Activated T-helper 9 cell treated with anti-CD3 and anti-CD28 coated beads, Interleukin-2, amount 50 U/mL, for 16 hours (primary cell): ENCODE results near the gene PDGFRA.

Experiments used
- DNase-seq: peaks from one replicate; pipeline ENCODE4 v3.0.0-alpha.2; 2020; ENCODE audit warnings: low read depth

PDGFRA gene

DNA sequence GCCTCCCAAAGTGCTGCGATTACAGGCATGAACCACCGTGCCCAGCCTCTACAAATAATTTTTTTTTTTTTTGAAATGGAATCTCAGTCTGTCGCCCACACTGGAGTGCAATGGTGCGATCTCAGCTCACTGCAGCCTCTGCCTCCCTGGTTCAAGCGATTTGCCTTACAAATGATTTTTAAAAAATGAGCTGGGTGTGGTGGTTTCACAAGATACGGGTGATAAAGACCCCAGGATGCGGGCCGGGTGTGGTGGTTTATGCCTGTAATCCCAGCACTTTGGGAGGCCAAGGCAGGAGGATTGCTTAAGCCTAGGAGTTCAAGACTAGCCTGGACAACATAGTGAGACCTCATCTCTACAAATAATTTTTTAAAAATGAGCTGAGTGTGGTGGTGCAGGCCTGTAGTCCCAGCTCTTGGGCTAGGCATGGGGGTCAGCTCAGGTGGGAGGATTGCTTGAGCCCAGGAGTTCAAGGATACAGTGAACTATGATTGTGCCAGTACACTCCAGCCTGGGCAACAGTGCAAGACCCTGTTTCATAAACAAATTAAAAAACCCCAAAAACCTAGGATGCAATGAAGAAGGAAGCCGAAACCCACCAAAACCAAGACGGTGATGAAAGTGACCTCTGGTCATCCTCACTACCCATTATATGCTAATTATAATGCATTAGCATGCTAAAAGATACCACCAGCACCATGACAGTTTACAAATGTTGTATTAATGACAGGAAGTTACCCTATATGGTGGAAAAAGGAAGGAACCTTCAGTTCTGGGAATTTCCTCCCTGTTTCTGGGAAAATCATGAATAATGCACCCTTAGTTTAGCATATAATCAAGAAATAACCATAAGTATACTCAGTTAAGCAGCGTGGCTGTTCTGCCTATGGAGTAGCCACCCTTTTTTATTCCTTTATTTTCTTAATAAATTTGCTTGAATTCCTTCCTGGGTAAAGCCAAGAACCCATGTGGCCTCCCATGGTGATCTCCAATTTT is 27.7 kb downstream of the PDGFRA start:
- no peak for DNase-seq

DNA sequence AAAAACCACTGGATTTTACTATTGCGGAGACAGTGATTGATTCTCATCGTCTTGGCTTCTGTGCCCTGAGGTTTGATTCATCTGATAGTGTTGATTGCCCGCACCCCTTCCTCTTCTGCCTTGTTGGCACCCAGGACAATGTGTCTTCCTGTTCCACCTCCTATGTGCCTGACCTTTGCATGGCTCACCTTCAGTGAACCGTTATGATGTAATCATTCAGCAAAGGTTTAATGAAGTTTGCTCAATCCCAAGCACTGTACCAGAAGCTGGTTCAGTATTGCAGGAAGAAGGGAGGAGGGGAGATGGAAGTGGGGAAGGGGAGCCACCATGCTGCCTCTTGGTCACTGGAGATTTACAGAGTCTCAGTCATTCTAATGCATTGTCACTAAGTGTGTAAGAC is 36.3 kb downstream of the PDGFRA start:
- DNase-seq = no peak

DNA sequence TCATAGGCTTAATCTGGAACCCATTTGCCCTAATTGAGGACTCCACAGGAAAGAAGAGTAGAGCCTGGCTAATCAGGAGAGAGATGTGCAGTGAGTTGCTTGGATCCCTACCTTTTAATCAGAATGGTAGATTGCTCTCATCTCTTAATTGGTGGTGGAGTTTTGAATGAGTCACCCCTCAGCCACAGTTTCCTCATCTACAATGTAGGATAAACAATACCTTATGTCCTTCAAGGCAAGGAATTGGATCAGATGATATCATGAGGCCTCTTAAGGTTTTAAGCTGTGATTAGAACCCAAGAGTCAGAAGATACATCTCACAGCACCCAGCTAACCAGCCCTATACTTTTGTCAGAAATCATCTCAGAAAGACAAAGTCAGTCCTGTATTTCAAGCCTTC is 39.1 kb downstream of the PDGFRA start:
- no peak for DNase-seq

- DNase-seq = no peak
Measured at GRCh38 chr4:54271464-54271863, 42.4 kb downstream of the PDGFRA start.

GRCh38 chr4:54272051-54272450 is 43.0 kb downstream of the PDGFRA start:
- DNase-seq = no peak

GRCh38 chr4:54274264-54274663 is 45.2 kb downstream of the PDGFRA start:
- no peak for DNase-seq

DNA sequence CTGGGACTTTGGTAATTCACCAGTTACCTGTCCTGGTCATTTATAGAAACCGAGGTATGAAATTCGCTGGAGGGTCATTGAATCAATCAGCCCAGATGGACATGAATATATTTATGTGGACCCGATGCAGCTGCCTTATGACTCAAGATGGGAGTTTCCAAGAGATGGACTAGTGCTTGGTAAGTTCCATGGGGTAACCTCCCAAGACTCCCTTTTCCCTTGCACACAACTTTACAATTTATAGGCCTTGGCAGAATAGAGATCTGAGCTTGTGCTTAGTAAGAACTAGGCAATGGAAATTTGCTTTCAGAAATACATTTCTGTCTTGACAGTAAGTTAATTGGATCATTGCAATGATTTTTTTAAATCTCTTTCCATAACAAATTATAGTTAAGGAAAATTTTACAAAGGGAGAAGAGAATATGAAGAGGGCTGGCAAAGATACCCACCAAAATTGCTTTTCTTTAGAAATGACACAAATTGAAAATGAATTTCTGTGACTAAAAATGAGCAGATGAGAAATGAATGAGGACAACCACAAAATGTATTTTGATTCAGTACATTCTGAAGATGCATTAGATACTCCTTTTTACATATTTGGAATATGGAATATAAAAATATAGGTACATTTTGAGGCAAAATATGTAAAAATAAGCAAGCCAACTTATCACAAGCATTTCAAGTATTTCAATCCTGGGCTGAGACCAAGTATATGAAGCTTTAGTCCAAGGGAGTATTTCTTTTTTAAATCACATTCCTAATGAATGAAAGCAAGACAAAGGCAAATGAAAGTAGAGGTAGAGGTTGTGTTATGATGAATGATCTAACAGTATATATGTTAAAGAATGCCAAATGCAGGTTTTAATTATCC is 45.9 kb downstream of the PDGFRA start:
- DNase-seq = no peak

GRCh38 chr4:54276641-54277430 is 47.7 kb downstream of the PDGFRA start:
- no peak for DNase-seq

DNA sequence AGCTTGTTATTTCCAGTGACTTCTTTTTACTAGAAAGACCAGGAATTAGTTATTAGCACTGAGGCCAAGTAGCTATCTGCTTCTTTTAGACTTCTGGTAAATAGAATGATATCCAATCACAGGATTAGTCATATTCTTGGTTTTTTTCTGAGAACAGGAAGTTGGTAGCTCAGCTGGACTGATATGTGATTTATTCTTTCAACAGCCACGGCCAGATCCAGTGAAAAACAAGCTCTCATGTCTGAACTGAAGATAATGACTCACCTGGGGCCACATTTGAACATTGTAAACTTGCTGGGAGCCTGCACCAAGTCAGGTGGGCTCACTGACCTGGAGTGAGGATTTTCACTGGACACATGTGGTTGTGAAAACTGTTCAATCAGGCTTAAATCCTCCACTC is 48.6 kb downstream of the PDGFRA start:
- DNase-seq = no peak

- DNase-seq = no peak
Measured at GRCh38 chr4:54278216-54278615, 49.1 kb downstream of the PDGFRA start.

DNA sequence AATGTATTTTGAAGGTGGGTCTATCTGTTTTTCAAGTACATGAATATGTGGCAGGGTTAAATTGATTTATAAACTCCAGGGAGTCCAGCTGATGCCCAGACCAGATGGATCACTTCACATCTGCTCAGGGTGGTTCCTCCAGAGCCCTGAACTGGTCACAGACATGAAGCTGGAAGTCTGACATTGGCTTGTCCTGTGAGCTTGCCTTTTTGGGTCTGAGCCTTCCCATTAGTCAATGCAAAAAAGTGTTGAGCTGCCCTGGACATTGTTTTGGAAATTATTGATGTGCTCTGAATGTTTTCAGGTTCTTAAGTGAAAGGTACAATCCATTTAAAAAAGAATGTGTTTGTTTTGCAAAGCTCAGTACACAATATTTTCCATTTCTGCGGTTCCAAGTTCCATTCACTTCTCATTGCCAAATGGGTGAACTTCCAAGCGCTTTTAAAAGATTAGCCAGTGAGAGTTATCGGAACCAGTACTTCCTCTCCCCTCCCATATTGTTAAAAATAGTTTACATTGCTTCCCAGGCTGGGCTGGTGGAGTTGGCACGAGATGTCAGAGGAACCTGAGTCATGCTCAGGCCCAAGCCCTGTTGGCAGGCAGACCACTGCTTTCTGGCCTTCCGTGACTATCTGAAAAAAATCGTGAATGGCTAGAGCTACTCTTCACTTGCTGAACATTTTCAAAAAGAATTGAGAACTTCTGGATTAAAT is 52.1 kb downstream of the PDGFRA start:
- DNase-seq = no peak

GRCh38 chr4:54282837-54283236 is 53.7 kb downstream of the PDGFRA start:
- DNase-seq = no peak

DNA sequence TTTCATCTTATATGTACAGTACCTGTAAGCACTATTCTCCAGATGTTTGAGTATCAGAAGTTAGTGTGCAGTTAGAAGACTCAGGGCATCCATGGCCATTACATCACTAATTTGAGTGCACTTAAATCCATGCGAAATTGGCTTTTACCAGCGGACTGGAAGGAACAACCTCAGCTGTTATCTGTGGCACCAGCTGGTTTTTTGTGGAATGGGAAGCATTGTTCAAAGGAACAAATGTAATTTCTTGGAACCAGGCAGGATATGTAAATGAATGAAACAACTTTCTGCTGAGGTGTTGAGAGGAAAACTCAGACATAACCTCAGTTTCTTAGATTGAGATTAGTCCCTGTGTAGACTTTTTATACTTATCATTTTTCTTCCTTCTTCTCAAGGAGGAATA is 60.2 kb downstream of the PDGFRA start:
- no peak for DNase-seq

DNA sequence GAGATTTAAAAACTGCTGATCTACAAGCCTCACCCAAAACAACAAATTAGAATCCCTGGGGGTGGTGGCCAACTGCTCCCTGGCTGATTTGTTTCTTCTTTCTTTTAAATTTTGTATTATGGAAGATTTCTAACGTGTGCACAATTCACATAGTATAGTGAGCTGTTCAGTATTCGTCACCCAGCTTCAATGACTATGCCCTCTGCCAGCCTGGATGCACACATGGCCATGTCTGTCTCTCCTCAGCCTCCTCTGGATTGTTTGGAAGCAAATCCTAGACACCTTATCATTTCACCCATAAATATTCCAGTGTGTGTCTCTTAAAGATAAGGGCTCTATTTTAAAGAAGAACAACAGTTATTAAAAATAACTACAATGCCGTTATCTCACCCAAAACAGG is 61.9 kb downstream of the PDGFRA start:
- no peak for DNase-seq

DNA sequence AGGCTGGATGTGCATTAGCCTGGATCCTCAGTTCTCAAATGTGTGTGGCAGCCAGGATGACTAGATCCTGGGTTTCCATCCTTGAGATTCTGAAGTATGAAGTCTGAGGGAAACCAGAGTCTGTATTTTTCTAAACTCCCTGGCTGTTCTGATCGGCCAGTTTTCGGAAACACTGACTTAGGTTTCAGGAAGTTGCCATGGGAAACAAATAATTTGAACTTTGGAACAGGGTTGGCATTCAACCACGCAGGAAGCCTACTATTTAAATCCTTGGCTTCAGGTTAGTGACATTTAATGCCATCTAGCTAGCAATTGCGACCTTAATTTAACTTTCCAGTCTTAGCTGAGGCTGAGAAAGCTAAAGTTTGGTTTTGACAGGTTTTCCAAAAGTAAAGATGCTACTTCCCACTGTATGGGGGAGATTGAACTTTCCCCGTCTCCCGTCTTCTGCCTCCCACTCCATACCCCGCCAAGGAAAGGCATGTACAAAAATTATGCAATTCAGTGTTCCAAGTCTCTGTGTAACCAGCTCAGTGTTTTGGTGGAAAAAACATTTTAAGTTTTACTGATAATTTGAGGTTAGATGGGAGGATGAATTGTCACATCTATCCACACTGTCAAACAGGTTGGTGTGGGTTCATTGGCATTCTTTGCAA is 67.6 kb downstream of the PDGFRA start:
- DNase-seq = no peak

DNA sequence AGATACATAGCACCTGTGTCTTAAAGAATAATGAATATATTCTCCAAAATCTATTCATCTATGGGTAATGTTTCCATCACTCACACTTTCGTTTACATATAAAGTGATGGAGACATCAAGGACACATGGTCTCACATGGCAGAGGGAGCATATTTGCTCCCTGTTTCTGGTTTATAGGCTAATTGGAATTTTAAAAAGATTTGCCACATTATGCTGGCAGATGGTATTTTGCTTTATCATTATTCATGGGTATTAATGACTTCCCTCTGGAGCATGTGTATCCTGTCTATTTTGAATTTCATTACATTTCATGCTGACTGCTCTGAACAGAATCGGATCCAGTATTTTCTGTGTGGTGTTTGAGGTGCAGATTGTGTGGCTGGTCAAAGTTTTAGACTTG is 79.0 kb downstream of the PDGFRA start:
- no peak for DNase-seq

DNA sequence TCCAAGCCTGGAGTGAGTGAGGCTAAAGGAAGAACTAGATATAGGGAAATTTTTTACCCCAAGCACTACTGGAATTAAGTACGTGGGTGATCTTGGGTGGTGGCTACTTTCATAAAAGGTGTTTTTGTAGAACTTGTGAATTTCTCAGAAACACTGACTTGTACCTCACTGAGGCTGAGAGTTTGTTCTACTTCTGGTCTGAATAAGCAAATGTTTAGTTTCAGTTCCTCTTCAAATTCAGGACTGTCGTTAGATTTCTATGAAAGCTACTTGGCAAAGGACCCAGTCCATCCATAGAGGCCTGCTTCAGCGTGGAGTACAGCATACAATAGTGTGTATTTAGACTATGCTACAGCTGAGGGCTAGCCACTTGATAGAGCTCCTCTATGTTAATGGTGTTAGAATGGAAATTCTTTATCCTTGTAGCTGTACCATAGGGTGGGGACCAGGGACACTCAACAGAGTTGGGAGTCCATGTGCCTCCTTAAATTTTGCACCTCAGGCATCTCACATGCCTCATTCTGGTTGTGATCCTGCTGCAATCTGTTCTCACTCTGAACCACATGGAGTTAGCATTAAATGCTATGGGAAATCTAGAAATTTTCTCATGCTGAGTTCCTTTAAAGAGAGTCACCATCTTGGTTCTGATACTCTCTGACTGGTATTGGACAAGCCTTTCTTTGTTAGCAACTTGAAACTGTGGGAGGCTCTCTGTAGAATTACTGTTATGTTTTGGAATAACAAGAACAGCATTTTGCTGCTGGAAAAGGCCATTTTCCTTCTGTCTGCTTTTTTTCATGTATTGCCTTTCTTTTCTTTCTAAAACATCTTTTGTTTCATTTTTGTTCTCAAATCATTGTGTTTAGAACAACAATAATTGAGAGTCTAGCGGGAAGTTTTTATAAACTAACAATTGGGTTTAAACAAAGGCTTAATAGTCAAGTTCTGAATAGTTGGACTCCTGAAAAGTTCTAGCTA is 86.8 kb downstream of the PDGFRA start:
- no peak for DNase-seq

GRCh38 chr4:54317690-54318089 is 88.6 kb downstream of the PDGFRA start:
- no peak for DNase-seq

DNA sequence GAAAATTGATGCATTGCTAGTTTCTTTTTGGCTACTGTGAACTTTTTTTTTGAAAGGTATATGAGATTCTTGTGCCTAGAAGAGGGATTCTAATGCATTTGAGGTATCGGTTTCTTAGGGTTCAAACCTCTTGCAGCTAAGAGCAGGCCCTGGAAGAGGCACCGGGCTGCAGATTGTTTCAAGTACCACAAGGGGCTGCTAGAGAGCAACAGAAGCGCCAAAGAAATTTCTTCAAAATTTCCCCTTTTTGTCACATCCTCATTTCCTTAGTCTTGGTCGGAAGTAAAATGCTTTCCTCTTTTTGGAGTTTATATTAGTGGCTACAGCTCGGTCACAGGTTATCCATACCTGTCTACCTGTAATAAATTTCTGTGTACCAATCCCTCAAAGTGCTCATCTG is 89.8 kb downstream of the PDGFRA start:
- DNase-seq = no peak
